HG03521 (cell line): Measurements from ENCODE around the gene ALG1L2.
"Not testable (repeated sequence)": the region's sequence is repeated elsewhere in the genome, so short reads cannot be mapped to it uniquely, and the experiment has no call there.

ENCODE experiments used
- ATAC-seq: cut with Tn5 transposase; IDR thresholded peaks from one replicate; pipeline ENCODE4 v1.9.1; 2021; ENCODE audit warnings: mild to moderate bottlenecking, moderate library complexity; ENCODE audit not compliant: unreplicated experiment

The ALG1L2 gene

GRCh38 chr3:130122891-130123775, 41.5 kb downstream of the ALG1L2 start:
- not testable (repeated sequence) for ATAC-seq

- ATAC-seq, result not testable (repeated sequence)
Observed at GRCh38 chr3:130125406-130125805, 43.8 kb downstream of the ALG1L2 start.

GRCh38 chr3:130136337-130136736, 54.7 kb downstream of the ALG1L2 start:
- ATAC-seq, result not testable (repeated sequence)

GRCh38 chr3:130137685-130138084, 56.1 kb downstream of the ALG1L2 start:
- not testable (repeated sequence) for ATAC-seq

- ATAC-seq, result not testable (repeated sequence)
Observed at GRCh38 chr3:130138992-130139391, 57.4 kb downstream of the ALG1L2 start.

GRCh38 chr3:130140756-130141155, 59.1 kb downstream of the ALG1L2 start:
- not testable (repeated sequence) for ATAC-seq

GRCh38 chr3:130143648-130144327, 62.2 kb downstream of the ALG1L2 start:
- not testable (repeated sequence) for ATAC-seq

- ATAC-seq, result not testable (repeated sequence)
Observed at GRCh38 chr3:130144328-130144650, 62.7 kb downstream of the ALG1L2 start.

- not testable (repeated sequence) for ATAC-seq
Observed at GRCh38 chr3:130145456-130145855, 63.8 kb downstream of the ALG1L2 start.

- ATAC-seq, result not testable (repeated sequence)
Observed at GRCh38 chr3:130146465-130146864, 64.8 kb downstream of the ALG1L2 start.
